Neuronal stem cell (in vitro differentiated cells): ENCODE data around the gene GNB3.

Experiments
- DNase-seq: peaks from one replicate; pipeline ENCODE4 v3.0.0-alpha.2; 2013; ENCODE audit warnings: low spot score
- H2AFZ ChIP-seq: one replicate; pipeline ENCODE4 v1.6.1; 2013; ENCODE audit warnings: mild to moderate bottlenecking, low read length, inconsistent platforms
- H2AK5ac ChIP-seq: 2 replicates; pipeline ENCODE4 v1.6.1; 2013; ENCODE audit warnings: low read depth, mild to moderate bottlenecking, inconsistent platforms, low read length, moderate library complexity, mixed read lengths
- H2BK120ac ChIP-seq: 2 replicates; pipeline ENCODE4 v1.6.1; 2013; ENCODE audit warnings: low read depth, mild to moderate bottlenecking, inconsistent platforms, low read length, moderate library complexity, mixed read lengths
- H2BK12ac ChIP-seq: one replicate; pipeline ENCODE4 v1.6.1; 2013; ENCODE audit warnings: low read length, inconsistent platforms
- H2BK15ac ChIP-seq: 2 replicates; pipeline ENCODE4 v1.6.1; 2013; ENCODE audit warnings: mild to moderate bottlenecking, low read length, inconsistent platforms, mixed read lengths
- H2BK5ac ChIP-seq: one replicate; pipeline ENCODE4 v1.6.1; 2013; ENCODE audit warnings: inconsistent platforms, mild to moderate bottlenecking, low read length, moderate library complexity
- H3K14ac ChIP-seq: one replicate; pipeline ENCODE4 v1.6.1; 2013; ENCODE audit warnings: low read length, inconsistent platforms
- H3K18ac ChIP-seq: 2 replicates; pipeline ENCODE4 v1.6.1; 2013; ENCODE audit warnings: low read length, inconsistent platforms
- H3K23ac ChIP-seq: 2 replicates; pipeline ENCODE4 v1.6.1; 2013; ENCODE audit warnings: low read depth, mild to moderate bottlenecking, mixed read lengths, low read length, inconsistent platforms; ENCODE audit not compliant: poor library complexity
- H3K27ac ChIP-seq: replicated peaks from 3 replicates; pipeline ENCODE4 v1.5.1; 2013; ENCODE audit warnings: low read length, inconsistent platforms
- H3K27me3 ChIP-seq, 3 experiments: 2 replicates each; pipeline ENCODE4 v1.6.1; 2013; ENCODE audit warnings: low read length in 3 of 3, mild to moderate bottlenecking in 2 of 3, inconsistent platforms in 1 of 3, low read depth in 1 of 3, mixed read lengths in 1 of 3, moderate library complexity in 1 of 3; ENCODE audit not compliant: control insufficient read depth in 3 of 3, insufficient read depth in 3 of 3
- H3K36me3 ChIP-seq, 2 donors: replicated peaks in 1 of 2; 2 replicates each; pipeline ENCODE4 v1.6.1; 2013; ENCODE audit warnings: low read length in 2 of 2; ENCODE audit not compliant: control insufficient read depth in 2 of 2, insufficient read depth in 2 of 2
- H3K4ac ChIP-seq: 2 replicates; pipeline ENCODE4 v1.6.1; 2013; ENCODE audit warnings: inconsistent platforms, mild to moderate bottlenecking, low read length, moderate library complexity
- H3K4me1 ChIP-seq, 2 donors: 1 replicate in 1 of 2; 2 replicates in 1 of 2; pipeline ENCODE4 v1.6.1; 2013; ENCODE audit warnings: low read length in 2 of 2, low read depth in 1 of 2; ENCODE audit not compliant: control insufficient read depth in 2 of 2, insufficient read depth in 1 of 2
- H3K4me2 ChIP-seq: one replicate; pipeline ENCODE4 v1.6.1; 2013; ENCODE audit warnings: mild to moderate bottlenecking, low read length, inconsistent platforms; ENCODE audit not compliant: insufficient read depth, poor library complexity, severe bottlenecking
- H3K4me3 ChIP-seq, 2 donors: 2 replicates each; pipeline ENCODE4 v1.5.1; 2013; ENCODE audit warnings: low read length in 2 of 2, mild to moderate bottlenecking in 2 of 2, inconsistent platforms in 1 of 2, moderate library complexity in 1 of 2
- H3K79me1 ChIP-seq: one replicate; pipeline ENCODE4 v1.6.1; 2013; ENCODE audit warnings: low read depth, mild to moderate bottlenecking, inconsistent platforms, low read length, moderate library complexity
- H3K9ac ChIP-seq: one replicate; pipeline ENCODE4 v1.6.1; 2013; ENCODE audit warnings: mild to moderate bottlenecking, low read depth, low read length, inconsistent platforms; ENCODE audit not compliant: poor library complexity
- H3K9me3 ChIP-seq, 2 donors: replicated peaks in 1 of 2; 2 replicates each; pipeline versions ENCODE3 to v1.6.1; 2013; ENCODE audit warnings: low read length in 2 of 2, mild to moderate bottlenecking in 2 of 2, inconsistent platforms in 1 of 2, low read depth in 1 of 2, mixed read lengths in 1 of 2, moderate library complexity in 1 of 2; ENCODE audit not compliant: control insufficient read depth in 2 of 2, insufficient read depth in 1 of 2
- H4K8ac ChIP-seq: one replicate; pipeline ENCODE4 v1.6.1; 2013; ENCODE audit warnings: low read depth, mild to moderate bottlenecking, inconsistent platforms, low read length, moderate library complexity
- H4K91ac ChIP-seq: one replicate; pipeline ENCODE4 v1.6.1; 2013; ENCODE audit warnings: low read length, low read depth, mild to moderate bottlenecking, inconsistent platforms; ENCODE audit not compliant: poor library complexity
- WGBS, 2 donors: extraction: QIAGEN DNeasy Blood & Tissue Kit; methylation state at CpG; one replicate each; pipeline ENCODE4 v1.1.7; 2013; ENCODE audit warnings: missing lambda C conversion rate in 2 of 2, mixed read lengths in 1 of 2; ENCODE audit not compliant: insufficient read length in 2 of 2, insufficient replicate concordance in 1 of 2; ENCODE audit errors: extremely low coverage in 2 of 2; 5-methylcytosine and 5-hydroxymethylcytosine counted together

GNB3 gene

GRCh38 chr12:6850796-6851152, 10.0 kb downstream of the GNB3 start:
- H3K14ac ChIP-seq, result no peak overlapping the region
- H2BK5ac ChIP-seq, result no peak overlapping the region
- peak overlapping the region; percentile 64 for H2AK5ac ChIP-seq
- H3K18ac ChIP-seq, result peak overlapping the region; percentile 84
- H3K4me3 ChIP-seq, result peak overlapping the region; percentile 77 to 86
- peak overlapping the region; percentile 30 for H3K27ac ChIP-seq
- peak overlapping the region; percentile 90 for H3K9ac ChIP-seq
- H3K4me2 ChIP-seq, result peak overlapping the region; percentile 76
- no CpG with 5 or more reads among the region's 16 CpGs for WGBS, 2 donors
- no peaks in the 10 kb centered on the region for H3K27me3 ChIP-seq
- peaks cover 10% of the 10 kb centered on the region for H3K79me1 ChIP-seq
- no peak overlapping the region for H2BK120ac ChIP-seq
- H3K36me3 ChIP-seq, result peaks cover 37 to 75% of the 10 kb centered on the region in 2 donors
- H2AFZ ChIP-seq, result no peak overlapping the region
- H3K4ac ChIP-seq, result no peak overlapping the region
- H3K23ac ChIP-seq, result no peak overlapping the region
- peaks cover 10 to 17% of the 10 kb centered on the region in 2 donors for H3K4me1 ChIP-seq
- no peak for DNase-seq
- H3K9me3 ChIP-seq, result no peaks in the 10 kb centered on the region
- no peak overlapping the region for H2BK15ac ChIP-seq
- no peak overlapping the region for H4K91ac ChIP-seq
- H4K8ac ChIP-seq, result no peak overlapping the region
- H2BK12ac ChIP-seq, result no peak overlapping the region

GRCh38 chr12:6851153-6851920, 10.6 kb downstream of the GNB3 start, which contains the start of gene CDCA3:
Gene CDCA3 (minus strand): TSS chr12:6851286. CDS start chr12:6850952, 334 bp downstream.
- H2BK5ac ChIP-seq, result peak within 1 kb of the TSS; percentile 90
- peak within 1 kb of the TSS; percentile 77 to 92 for H3K4me3 ChIP-seq
- H2BK12ac ChIP-seq, result peak within 1 kb of the TSS; percentile 24
- peaks cover 38 to 75% of the 10 kb centered on the region in 2 donors for H3K36me3 ChIP-seq
- peak within 1 kb of the TSS; percentile 31 for H3K23ac ChIP-seq
- H2BK15ac ChIP-seq, result no peak within 1 kb of the TSS
- H3K18ac ChIP-seq, result peak within 1 kb of the TSS; percentile 96
- no peak within 1 kb of the TSS for H3K4ac ChIP-seq
- H3K9me3 ChIP-seq, result no peaks in the 10 kb centered on the region
- H3K4me2 ChIP-seq, result peak within 1 kb of the TSS; percentile 76
- peak within 1 kb of the TSS; percentile 94 for H3K9ac ChIP-seq
- H2AFZ ChIP-seq, result peak within 1 kb of the TSS; percentile 89
- no CpG with 5 or more reads among the region's 37 CpGs for WGBS, 2 donors
- H3K79me1 ChIP-seq, result peaks cover 13% of the 10 kb centered on the region
- H3K27me3 ChIP-seq, result no peaks in the 10 kb centered on the region
- peak; percentile 95 for DNase-seq
- H3K27ac ChIP-seq, result peak within 1 kb of the TSS; percentile 81
- peak within 1 kb of the TSS; percentile 25 for H3K14ac ChIP-seq
- peak within 1 kb of the TSS; percentile 64 for H2AK5ac ChIP-seq
- H4K8ac ChIP-seq, result no peak within 1 kb of the TSS
- H2BK120ac ChIP-seq, result no peak within 1 kb of the TSS
- peaks cover 10 to 17% of the 10 kb centered on the region in 2 donors for H3K4me1 ChIP-seq
- no peak within 1 kb of the TSS for H4K91ac ChIP-seq

- Histone ChIP-seq H4K91ac (no peak within 1 kb of the TSS), H3K14ac (peak within 1 kb of the TSS; percentile 25), H3K27ac (peak within 1 kb of the TSS; percentile 81), H3K23ac (peak within 1 kb of the TSS; percentile 31), H3K9ac (peak within 1 kb of the TSS; percentile 94), H2AFZ (peak within 1 kb of the TSS; percentile 89), H3K79me1 (peaks cover 13% of the 10 kb centered on the region), H3K36me3 (peaks cover 35 to 75% of the 10 kb centered on the region in 2 donors), H2BK5ac (peak within 1 kb of the TSS; percentile 90), H3K4ac (no peak within 1 kb of the TSS), H2BK120ac (no peak within 1 kb of the TSS), H2BK12ac (peak within 1 kb of the TSS; percentile 24), H2BK15ac (no peak within 1 kb of the TSS), H3K18ac (peak within 1 kb of the TSS; percentile 96), H4K8ac (no peak within 1 kb of the TSS), H3K27me3 (no peaks in the 10 kb centered on the region), H3K4me2 (peak within 1 kb of the TSS; percentile 88), H3K4me3 (peak within 1 kb of the TSS; percentile 77 to 92), H3K4me1 (peaks cover 10 to 17% of the 10 kb centered on the region in 2 donors), H3K9me3 (no peaks in the 10 kb centered on the region), H2AK5ac (peak within 1 kb of the TSS; percentile 64)
- peak; percentile 99 for DNase-seq
- no CpG with 5 or more reads among the region's 65 CpGs for WGBS, 2 donors
Observed at GRCh38 chr12:6851921-6852650, 11.4 kb downstream of the GNB3 start, which contains the start of gene USP5. Gene USP5 (plus strand): TSS chr12:6852150. CDS start chr12:6852180, 30 bp downstream.
